Smooth muscle cell of the umbilical artery (primary cell): ENCODE results near the gene C1orf53. TPM values are rescaled to one million over a fixed set of nuclear protein-coding genes. Genes with fewer than 3 reads are reported as not detected.

Experiments used
- total RNA-seq: library from RNA; depleted of rRNA; stranded (reverse); fragments of >200 nt; gene quantifications from 2 replicates; pipeline ENCODE4 v1.2.3, GENCODE V29; 2014

C1orf53 gene
- 2.4 and 4.8 TPM in 2 replicates for total RNA-seq

GRCh38 chr1:197902454-197903195 is at the start of gene C1orf53:
Gene C1orf53 (plus strand): TSS chr1:197902630. CDS start chr1:197902650, 20 bp downstream.

Other genes with a start within 250 kb of the C1orf53 start
- 8.3 and 10.5 TPM in 2 replicates for gene DENND1B, start 127.2 kb upstream of the C1orf53 start, total RNA-seq
- gene LHX9, start 14.7 kb downstream of the C1orf53 start, total RNA-seq = not detected in 2 replicates